Subcutaneous abdominal adipose tissue (tissue), 5 donors: Measurements from ENCODE around the gene C1orf56.

Source experiments
- H3K27ac ChIP-seq: one replicate; pipeline ENCODE4 v1.7.0; 2013; ENCODE audit warnings: low read depth, mild to moderate bottlenecking, inconsistent platforms, low read length, moderate library complexity
- H3K27me3 ChIP-seq, 5 donors: one replicate each; pipeline ENCODE4 v1.7.0; 2013; ENCODE audit warnings: low read length in 5 of 5, inconsistent platforms in 1 of 5; ENCODE audit not compliant: control insufficient read depth in 5 of 5, insufficient read depth in 4 of 5
- H3K36me3 ChIP-seq, 5 donors: one replicate each; pipeline ENCODE4 v1.7.0; 2013; ENCODE audit warnings: low read length in 5 of 5; ENCODE audit not compliant: control insufficient read depth in 5 of 5, insufficient read depth in 5 of 5
- H3K4me1 ChIP-seq, 5 donors: one replicate each; pipeline ENCODE4 v1.7.0; 2013; ENCODE audit warnings: low read length in 5 of 5, mild to moderate bottlenecking in 3 of 5, moderate library complexity in 1 of 5; ENCODE audit not compliant: control insufficient read depth in 5 of 5, insufficient read depth in 5 of 5
- H3K4me3 ChIP-seq, 5 donors: one replicate each; pipeline ENCODE4 v1.7.0; 2013; ENCODE audit warnings: low read length in 5 of 5, low read depth in 1 of 5
- H3K9ac ChIP-seq, 5 donors: one replicate each; pipeline ENCODE4 v1.7.0; 2013; ENCODE audit warnings: low read length in 5 of 5, mild to moderate bottlenecking in 4 of 5, moderate library complexity in 3 of 5
- H3K9me3 ChIP-seq, 5 donors: one replicate each; pipeline ENCODE4 v1.7.0; 2013; ENCODE audit warnings: low read length in 5 of 5; ENCODE audit not compliant: control insufficient read depth in 5 of 5
- donor health status: healthy.
- donor health status: healthy.
- donor health status: healthy.
- donor health status: healthy.
- donor health status: healthy.

The C1orf56 gene

GRCh38 chr1:151060007-151060656, 12.6 kb downstream of the C1orf56 start, which contains the start of gene MLLT11:
Gene MLLT11, plus strand, starts transcription at chr1:151060397. Its CDS starts 6,828 bp downstream, at chr1:151067225.
- H3K9me3 ChIP-seq, result no peaks in the 10 kb centered on the region
- peak within 1 kb of the TSS; percentile 94 for H3K27ac ChIP-seq
- peaks cover 0 to 18% (median 12%) of the 10 kb centered on the region in 5 donors for H3K36me3 ChIP-seq
- peak within 1 kb of the TSS; percentile 16 to 98 (median 95) for H3K9ac ChIP-seq
- peak within 1 kb of the TSS; percentile 78 to 98 (median 93) for H3K4me3 ChIP-seq
- H3K4me1 ChIP-seq, result peaks cover 11 to 54% (median 47%) of the 10 kb centered on the region in 5 donors
- H3K27me3 ChIP-seq, result no peaks in the 10 kb centered on the region

GRCh38 chr1:151060657-151061421, 13.3 kb downstream of the C1orf56 start:
- no peaks in the 10 kb centered on the region for H3K9me3 ChIP-seq
- H3K4me1 ChIP-seq, result peaks cover 11 to 47% (median 41%) of the 10 kb centered on the region in 5 donors
- H3K4me3 ChIP-seq, result peak overlapping the region; percentile 78 to 98 (median 93)
- H3K27me3 ChIP-seq, result no peaks in the 10 kb centered on the region
- H3K9ac ChIP-seq, result peak overlapping the region in 3 of 5 donors; percentile 95 to 98 (median 95)
- no peak overlapping the region for H3K27ac ChIP-seq
- H3K36me3 ChIP-seq, result peaks cover 0 to 11% (median 5%) of the 10 kb centered on the region in 5 donors

GRCh38 chr1:151061704-151062103, 14.2 kb downstream of the C1orf56 start:
- Histone ChIP-seq H3K4me3 (no peak overlapping the region), H3K27me3 (no peaks in the 10 kb centered on the region), H3K27ac (no peak overlapping the region), H3K9ac (no peak overlapping the region), H3K36me3 (peaks cover 0 to 3% (median 1%) of the 10 kb centered on the region in 5 donors), H3K4me1 (peaks cover 9 to 39% (median 32%) of the 10 kb centered on the region in 5 donors), H3K9me3 (no peaks in the 10 kb centered on the region)

GRCh38 chr1:151062741-151063371, 15.3 kb downstream of the C1orf56 start:
- H3K9me3 ChIP-seq, result no peaks in the 10 kb centered on the region
- no peak overlapping the region for H3K4me3 ChIP-seq
- peaks cover 3 to 27% (median 22%) of the 10 kb centered on the region in 5 donors for H3K4me1 ChIP-seq
- H3K27me3 ChIP-seq, result no peaks in the 10 kb centered on the region
- H3K27ac ChIP-seq, result no peak overlapping the region
- H3K9ac ChIP-seq, result no peak overlapping the region
- H3K36me3 ChIP-seq, result no peaks in the 10 kb centered on the region

GRCh38 chr1:151065089-151065645, 17.6 kb downstream of the C1orf56 start:
- Histone ChIP-seq H3K9ac (no peak overlapping the region), H3K36me3 (no peaks in the 10 kb centered on the region), H3K9me3 (no peaks in the 10 kb centered on the region), H3K4me3 (no peak overlapping the region), H3K4me1 (peaks cover 0 to 11% (median 6%) of the 10 kb centered on the region in 5 donors), H3K27ac (no peak overlapping the region), H3K27me3 (no peaks in the 10 kb centered on the region)

- no peak overlapping the region for H3K9ac ChIP-seq
- no peaks in the 10 kb centered on the region for H3K27me3 ChIP-seq
- H3K27ac ChIP-seq, result no peak overlapping the region
- H3K4me1 ChIP-seq, result peaks cover 2 to 16% (median 9%) of the 10 kb centered on the region in 5 donors
- H3K4me3 ChIP-seq, result no peak overlapping the region
- H3K36me3 ChIP-seq, result no peaks in the 10 kb centered on the region
- H3K9me3 ChIP-seq, result no peaks in the 10 kb centered on the region
Observed at GRCh38 chr1:151067185-151067584, 19.6 kb downstream of the C1orf56 start.

GRCh38 chr1:151069103-151069486, 21.5 kb downstream of the C1orf56 start:
- Histone ChIP-seq H3K4me1 (peaks cover 2 to 16% (median 9%) of the 10 kb centered on the region in 5 donors), H3K27me3 (no peaks in the 10 kb centered on the region), H3K9ac (no peak overlapping the region), H3K36me3 (no peaks in the 10 kb centered on the region), H3K9me3 (no peaks in the 10 kb centered on the region), H3K4me3 (no peak overlapping the region), H3K27ac (peak overlapping the region; percentile 38)

GRCh38 chr1:151070474-151071276, 23.1 kb downstream of the C1orf56 start, which contains the start of gene GABPB2:
Gene GABPB2, plus strand, starts transcription at chr1:151070761. Its CDS starts 17,429 bp downstream, at chr1:151088190.
- Histone ChIP-seq H3K4me3 (peak within 1 kb of the TSS; percentile 75 to 99 (median 95)), H3K9ac (peak within 1 kb of the TSS; percentile 72 to 95 (median 87)), H3K27ac (peak within 1 kb of the TSS; percentile 99), H3K9me3 (no peaks in the 10 kb centered on the region), H3K27me3 (no peaks in the 10 kb centered on the region), H3K4me1 (peaks cover 2 to 16% (median 9%) of the 10 kb centered on the region in 5 donors), H3K36me3 (peaks cover 0 to 5% (median 0%) of the 10 kb centered on the region in 5 donors)

- H3K4me1 ChIP-seq, result peaks cover 2 to 16% (median 9%) of the 10 kb centered on the region in 5 donors
- H3K27ac ChIP-seq, result no peak overlapping the region
- no peaks in the 10 kb centered on the region for H3K27me3 ChIP-seq
- no peak overlapping the region for H3K9ac ChIP-seq
- H3K36me3 ChIP-seq, result peaks cover 0 to 7% (median 0%) of the 10 kb centered on the region in 5 donors
- no peak overlapping the region for H3K4me3 ChIP-seq
- no peaks in the 10 kb centered on the region for H3K9me3 ChIP-seq
Observed at GRCh38 chr1:151072224-151072623, 24.7 kb downstream of the C1orf56 start.
